T-cell (primary cell): Measurements from ENCODE around the gene CYP24A1. TPM values are rescaled to one million over a fixed set of nuclear protein-coding genes. Genes with fewer than 3 reads are reported as not detected.

ENCODE experiments used
- ATAC-seq, 4 experiments: fragments of 200-7000 bp in 3 of 4; fragments of 150-1000 bp in 1 of 4; cut with Tn5 transposase; replicated peaks in 1 of 4; 1 replicate in 3 of 4; 2 replicates in 1 of 4; pipeline ENCODE4 v1.10.0; 2021; ENCODE audit warnings: moderate library complexity in 3 of 4, mild to moderate bottlenecking in 2 of 4, moderate number of reproducible peaks in 1 of 4
- CTCF ChIA-PET, 2 donors: fragments of 300-600 bp; sonication (Branson Sonifier 250); formaldehyde crosslinking; loops; one replicate each; lab custom pipeline; 2022; ENCODE audit warnings: antibody characterized with exemption in 2 of 2; lab: Charles Lee
- POLR2A ChIA-PET, 2 donors: fragments of 300-600 bp; sonication (Branson Sonifier 250); formaldehyde crosslinking; loops; one replicate each; lab custom pipeline; 2022; ENCODE audit warnings: antibody characterized with exemption in 2 of 2; lab: Charles Lee
- DNase-seq, 35 experiments: peaks; one replicate each; pipeline versions ENCODE4 v3.0.0 to v3.0.0-alpha.2; 2013 to 2023
- H3K27ac ChIP-seq: one replicate; pipeline ENCODE4 v1.5.1; 2013; ENCODE audit warnings: low read length
- H3K27me3 ChIP-seq, 2 experiments: replicated peaks in 1 of 2; 1 replicate in 1 of 2; 2 replicates in 1 of 2; pipeline versions ENCODE4 v1.6.1 to v1.7.0; 2013; ENCODE audit warnings: low read length in 1 of 2, mixed read lengths in 1 of 2; ENCODE audit not compliant: control insufficient read depth in 2 of 2, insufficient read depth in 2 of 2; ENCODE audit errors: extremely low read depth in 1 of 2
- H3K36me3 ChIP-seq, 2 donors: 1 replicate in 1 of 2; 2 replicates in 1 of 2; pipeline versions ENCODE4 v1.6.1 to v1.7.0; 2013; ENCODE audit warnings: low read length in 1 of 2; ENCODE audit not compliant: control insufficient read depth in 2 of 2, insufficient read depth in 1 of 2; ENCODE audit errors: extremely low read depth in 1 of 2
- H3K4me1 ChIP-seq, 2 experiments: 1 replicate in 1 of 2; 2 replicates in 1 of 2; pipeline versions ENCODE4 v1.6.1 to v1.7.0; 2013; ENCODE audit warnings: low read length in 2 of 2, mixed read lengths in 1 of 2; ENCODE audit not compliant: insufficient read depth in 2 of 2, control insufficient read depth in 1 of 2; ENCODE audit errors: extremely low read depth in 1 of 2
- H3K4me3 ChIP-seq, 2 donors: 1 replicate in 1 of 2; 2 replicates in 1 of 2; pipeline versions ENCODE4 v1.5.1 to v1.7.0; 2013; ENCODE audit warnings: mild to moderate bottlenecking in 2 of 2, low read length in 1 of 2, moderate library complexity in 1 of 2; ENCODE audit not compliant: control insufficient read depth in 1 of 2; ENCODE audit errors: extremely low read depth in 1 of 2
- H3K9me3 ChIP-seq: 2 replicates; pipeline ENCODE4 v1.7.0; 2013
- H3K27ac Mint-ChIP-seq, 2 donors: one replicate each; pipeline ENCODE4 v1.8.0; 2020 to 2021; ENCODE audit warnings: mild to moderate bottlenecking in 2 of 2, mixed read lengths in 2 of 2
- H3K27me3 Mint-ChIP-seq, 2 donors: one replicate each; pipeline ENCODE4 v1.8.0; 2021 to 2022; ENCODE audit warnings: mixed read lengths in 2 of 2
- H3K36me3 Mint-ChIP-seq: one replicate; pipeline ENCODE4 v1.8.0; 2021; ENCODE audit warnings: mixed read lengths
- H3K4me1 Mint-ChIP-seq, 3 donors: one replicate each; pipeline ENCODE4 v1.8.0; 2020 to 2022; ENCODE audit warnings: mixed read lengths in 3 of 3, mild to moderate bottlenecking in 1 of 3
- H3K4me3 Mint-ChIP-seq, 3 donors: one replicate each; pipeline ENCODE4 v1.8.0; 2020 to 2022; ENCODE audit warnings: mild to moderate bottlenecking in 3 of 3, mixed read lengths in 3 of 3, moderate library complexity in 3 of 3
- H3K9me3 Mint-ChIP-seq, 3 donors: one replicate each; pipeline ENCODE4 v1.8.0; 2020 to 2022; ENCODE audit warnings: mixed read lengths in 3 of 3
- whole genome bisulfite sequencing: methylation state at CpG from one replicate; pipeline ENCODE4 v1.1.5; 2013; ENCODE audit warnings: missing lambda C conversion rate; ENCODE audit not compliant: insufficient coverage; 5-methylcytosine and 5-hydroxymethylcytosine counted together
- total RNA-seq, 35 experiments: library from RNA in 6 of 35; stranded (reverse) in 6 of 35; fragments of 120-200 nt in 1 of 35; gene quantifications; one replicate each; pipeline versions ENCODE4 v1.2.1 to v1.2.4 and lab custom pipeline; 2013 to 2026

The CYP24A1 gene
- total RNA-seq, 5 donors from 2014 or later (not counting 1 experiment from before 2014, with no cell fraction given), result 0.13 to 0.79 (median 0.42) TPM; not detected in 1

DNA sequence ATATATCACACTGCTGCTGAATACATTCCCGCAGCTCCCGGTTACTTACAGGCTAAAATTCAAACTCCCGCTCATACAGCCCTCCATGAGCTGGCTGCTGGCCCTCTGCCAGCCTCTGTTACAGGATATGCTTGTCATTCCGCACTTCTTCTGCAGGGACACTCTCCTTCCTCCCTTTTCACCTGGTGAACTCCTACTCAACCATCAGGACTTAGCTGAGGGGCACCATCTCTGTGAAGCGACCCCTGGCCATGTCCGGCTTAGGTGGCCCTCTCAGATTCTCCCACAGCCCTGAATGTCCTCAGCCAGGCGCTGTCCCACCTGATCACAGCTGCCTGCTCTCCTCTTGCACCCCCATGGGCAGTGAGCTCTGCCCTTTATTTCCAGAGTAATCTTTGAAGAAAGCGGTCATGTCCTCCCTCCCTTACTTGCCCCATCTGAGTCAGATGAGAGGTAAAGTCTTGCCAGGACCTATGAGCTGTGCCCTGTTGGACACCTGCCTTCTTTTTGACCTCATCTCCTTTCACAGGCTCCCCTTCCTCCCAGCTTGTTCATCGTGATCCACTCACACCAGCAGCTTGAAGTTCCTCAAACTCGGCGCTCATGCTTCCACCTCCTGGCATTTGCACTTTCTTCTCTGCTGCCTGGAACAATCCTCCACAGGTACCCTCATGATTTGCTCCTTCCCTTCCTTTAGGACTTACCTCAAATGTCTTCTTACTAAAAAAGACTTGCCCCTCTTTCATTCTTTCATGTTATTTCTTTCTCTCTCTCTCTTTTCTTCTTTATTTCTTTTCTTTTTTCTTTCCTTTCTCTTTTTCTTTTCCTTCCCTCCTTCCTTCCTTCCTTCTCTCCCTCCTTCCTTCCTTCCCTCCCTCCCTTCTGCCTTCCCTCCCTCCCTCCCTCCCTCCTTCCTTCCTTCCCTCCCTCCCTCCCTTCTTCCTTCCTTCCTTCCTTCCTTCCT is 5.6 kb downstream of the CYP24A1 start:
- Mint-ChIP-seq H3K36me3 (no peaks in the 10 kb centered on the region), H3K27me3 (peaks cover 61 to 82% of the 10 kb centered on the region in 2 donors), H3K4me1 (peaks cover 7 to 8% (median 7%) of the 10 kb centered on the region in 3 donors), H3K9me3 (no peaks in the 10 kb centered on the region), H3K4me3 (no peak overlapping the region), H3K27ac (no peak overlapping the region)
- H3K27me3 ChIP-seq, result peaks cover 13 to 45% of the 10 kb centered on the region in 2 experiments
- H3K36me3 ChIP-seq, result no peaks in the 10 kb centered on the region
- ChIA-PET POLR2A (interaction anchor here in 1 of 2 donors (0.6 kb wide), 1 partner anchor 72 kb away, joined by 5 read pairs; no protein-coding TSS in a partner anchor), CTCF (no interaction called here)
- ATAC-seq, result no peak
- 50% methylated on average over 10 of the region's 11 CpGs for WGBS
- DNase-seq, result no peak
- H3K27ac ChIP-seq, result no peak overlapping the region
- H3K4me3 ChIP-seq, result no peak overlapping the region
- H3K9me3 ChIP-seq, result no peaks in the 10 kb centered on the region
- H3K4me1 ChIP-seq, result peaks cover 0 to 4% of the 10 kb centered on the region in 2 experiments

DNA sequence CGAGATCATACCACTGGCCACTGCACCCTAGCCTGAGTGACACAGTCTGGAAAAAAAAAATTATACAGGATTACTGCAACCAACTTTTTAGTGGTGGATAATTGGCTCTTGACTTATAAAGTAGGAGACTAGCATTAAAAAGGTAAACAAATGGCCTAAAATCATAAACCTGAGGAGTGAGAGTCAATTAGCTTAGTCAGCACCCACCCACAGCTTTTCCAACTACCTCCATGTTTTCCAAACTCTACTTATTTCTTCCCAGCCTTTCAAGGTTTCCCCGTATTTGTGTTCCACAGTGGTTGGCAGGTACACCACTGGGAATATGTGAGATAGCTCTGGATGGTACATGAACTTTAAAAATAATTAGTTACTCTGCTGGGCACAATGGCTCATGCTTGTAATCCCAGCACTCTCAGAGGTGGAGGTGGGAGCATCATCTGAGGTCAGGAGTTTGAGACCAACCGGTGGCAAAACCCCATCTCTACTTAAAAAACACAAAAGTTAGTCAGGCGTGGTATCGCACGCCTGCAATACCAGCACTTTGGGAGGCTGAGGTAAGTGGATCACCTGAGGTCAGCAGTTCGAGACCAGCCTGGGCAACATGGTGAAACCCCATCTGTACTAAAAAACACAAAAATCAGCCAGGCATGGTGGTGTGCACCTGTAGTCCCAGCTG is 6.7 kb downstream of the CYP24A1 start:
- peaks cover 13 to 40% of the 10 kb centered on the region in 2 experiments for H3K27me3 ChIP-seq
- Mint-ChIP-seq H3K4me3 (no peak overlapping the region), H3K4me1 (no peaks in the 10 kb centered on the region), H3K27me3 (peaks cover 57 to 81% of the 10 kb centered on the region in 2 donors), H3K36me3 (no peaks in the 10 kb centered on the region), H3K27ac (no peak overlapping the region), H3K9me3 (no peaks in the 10 kb centered on the region)
- POLR2A ChIA-PET, result no interaction called here
- no CpG with 5 or more reads among the region's 7 CpGs for WGBS
- DNase-seq (no peak), ATAC-seq (no peak)
- CTCF ChIA-PET, result no interaction called here
- H3K36me3 ChIP-seq, result no peaks in the 10 kb centered on the region
- H3K4me1 ChIP-seq, result no peaks in the 10 kb centered on the region
- no peaks in the 10 kb centered on the region for H3K9me3 ChIP-seq
- H3K4me3 ChIP-seq, result no peak overlapping the region
- H3K27ac ChIP-seq, result no peak overlapping the region

DNA sequence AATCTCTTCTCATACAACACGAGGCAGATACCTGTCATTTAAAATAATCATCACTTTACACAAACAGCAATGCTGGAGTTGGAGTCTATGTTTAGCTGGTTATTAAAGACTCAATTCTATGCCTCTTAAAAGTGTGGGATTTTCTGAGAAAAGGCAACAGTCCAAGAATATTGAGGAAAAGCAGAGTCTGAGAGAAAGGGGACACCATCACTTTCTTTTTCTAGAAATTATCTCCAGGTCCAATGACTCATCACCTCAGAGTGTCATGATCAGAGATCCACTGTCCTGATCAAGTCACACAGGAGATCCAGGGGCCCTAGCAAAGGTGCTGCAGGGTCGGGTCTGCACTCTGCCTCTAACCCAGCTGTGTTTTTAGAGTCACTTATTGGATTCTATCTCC is 8.0 kb downstream of the CYP24A1 start:
- ATAC-seq, result no peak
- no CpG with 5 or more reads among the region's 2 CpGs for WGBS
- Histone ChIP-seq H3K4me3 (no peak overlapping the region), H3K4me1 (no peaks in the 10 kb centered on the region), H3K36me3 (no peaks in the 10 kb centered on the region), H3K9me3 (no peaks in the 10 kb centered on the region), H3K27ac (no peak overlapping the region), H3K27me3 (peaks cover 7 to 31% of the 10 kb centered on the region in 2 experiments)
- CTCF ChIA-PET, result no interaction called here
- H3K9me3 Mint-ChIP-seq, result no peaks in the 10 kb centered on the region
- H3K4me1 Mint-ChIP-seq, result no peaks in the 10 kb centered on the region
- H3K36me3 Mint-ChIP-seq, result no peaks in the 10 kb centered on the region
- DNase-seq, result no peak
- POLR2A ChIA-PET, result no interaction called here
- no peak overlapping the region for H3K4me3 Mint-ChIP-seq
- peaks cover 56 to 78% of the 10 kb centered on the region in 2 donors for H3K27me3 Mint-ChIP-seq
- H3K27ac Mint-ChIP-seq, result no peak overlapping the region

DNA sequence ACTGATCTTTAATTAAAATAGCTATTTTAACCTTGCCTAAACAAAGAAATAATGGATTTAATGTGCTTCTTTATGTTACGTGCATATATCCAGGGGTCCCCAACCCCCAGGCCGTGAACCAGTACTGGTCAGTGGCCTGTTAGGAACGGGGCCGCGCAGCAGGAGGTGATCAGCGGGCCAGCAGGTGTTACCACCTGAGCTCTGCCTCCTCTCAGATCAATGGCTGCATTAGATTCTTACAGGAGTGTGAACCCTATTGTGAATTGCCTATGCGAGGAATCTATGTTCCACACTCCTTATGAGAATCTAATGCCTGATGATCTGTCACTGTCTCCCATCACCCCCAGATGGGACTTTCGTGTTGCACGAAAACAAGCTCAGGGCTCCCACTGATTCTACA is 8.8 kb downstream of the CYP24A1 start:
- H3K27ac Mint-ChIP-seq, result no peak overlapping the region
- H3K27me3 Mint-ChIP-seq, result peaks cover 52 to 76% of the 10 kb centered on the region in 2 donors

GRCh38 chr20:54163402-54163801 is 10.4 kb downstream of the CYP24A1 start:
- Mint-ChIP-seq H3K4me1 (no peaks in the 10 kb centered on the region), H3K9me3 (no peaks in the 10 kb centered on the region), H3K27me3 (peaks cover 38 to 65% of the 10 kb centered on the region in 2 donors), H3K27ac (no peak overlapping the region), H3K36me3 (no peaks in the 10 kb centered on the region), H3K4me3 (no peak overlapping the region)
- CTCF ChIA-PET, result interaction anchor here in 1 of 2 donors (0.8 kb wide), 1 partner anchor 59 kb away, joined by 3 read pairs; no protein-coding TSS in a partner anchor
- peaks cover 4 to 26% of the 10 kb centered on the region in 2 experiments for H3K27me3 ChIP-seq
- H3K27ac ChIP-seq, result no peak overlapping the region
- POLR2A ChIA-PET, result no interaction called here
- no peaks in the 10 kb centered on the region for H3K9me3 ChIP-seq
- H3K4me1 ChIP-seq, result no peaks in the 10 kb centered on the region
- H3K4me3 ChIP-seq, result no peak overlapping the region
- WGBS, result 92% methylated on average over 2 of the region's 5 CpGs
- H3K36me3 ChIP-seq, result no peaks in the 10 kb centered on the region
- ATAC-seq (no peak), DNase-seq (no peak)

More for the DNA sequence above, 8.8 kb downstream of the CYP24A1 start:
- DNase-seq (no peak), ATAC-seq (no peak)
- CTCF ChIA-PET, result no interaction called here
- no peak overlapping the region for H3K4me3 ChIP-seq
- Mint-ChIP-seq H3K4me1 (no peaks in the 10 kb centered on the region), H3K4me3 (no peak overlapping the region), H3K36me3 (no peaks in the 10 kb centered on the region), H3K9me3 (no peaks in the 10 kb centered on the region)
- no peaks in the 10 kb centered on the region for H3K9me3 ChIP-seq
- no CpG with 5 or more reads among the region's 9 CpGs for WGBS
- peaks cover 5 to 26% of the 10 kb centered on the region in 2 experiments for H3K27me3 ChIP-seq
- no peaks in the 10 kb centered on the region for H3K36me3 ChIP-seq
- no peak overlapping the region for H3K27ac ChIP-seq
- POLR2A ChIA-PET, result no interaction called here
- H3K4me1 ChIP-seq, result no peaks in the 10 kb centered on the region

- peaks cover 31 to 57% of the 10 kb centered on the region in 2 donors for H3K27me3 Mint-ChIP-seq
- no peak for ATAC-seq
- H3K27me3 ChIP-seq, result peaks cover 4 to 18% of the 10 kb centered on the region in 2 experiments
- H3K4me1 Mint-ChIP-seq, result no peaks in the 10 kb centered on the region
- H3K4me3 Mint-ChIP-seq, result no peak overlapping the region
- ChIA-PET CTCF (interaction anchor here in 1 of 2 donors (0.8 kb wide), 1 partner anchor 58 kb away, joined by 3 read pairs; no protein-coding TSS in a partner anchor), POLR2A (no interaction called here)
- WGBS, result no CpG with 5 or more reads among the region's 16 CpGs
- DNase-seq, result no peak
- H3K4me1 ChIP-seq, result no peaks in the 10 kb centered on the region
- no peaks in the 10 kb centered on the region for H3K9me3 ChIP-seq
- H3K36me3 ChIP-seq, result no peaks in the 10 kb centered on the region
- no peak overlapping the region for H3K27ac ChIP-seq
- H3K4me3 ChIP-seq, result no peak overlapping the region
- no peaks in the 10 kb centered on the region for H3K9me3 Mint-ChIP-seq
- no peaks in the 10 kb centered on the region for H3K36me3 Mint-ChIP-seq
- H3K27ac Mint-ChIP-seq, result no peak overlapping the region
Measured at GRCh38 chr20:54162378-54163009, 11.3 kb downstream of the CYP24A1 start.
